Spleen (tissue), 7 donors: ENCODE results near the gene RNF121.

Source experiments
- CTCF ChIP-seq, 11 experiments: fragments of 200-600 bp in 7 of 11; fragments of 450-650 bp in 4 of 11; sonication (generic) in 4 of 11; IDR thresholded peaks in 8 of 11; conservative IDR thresholded peaks in 3 of 11; 1 replicate in 7 of 11; 2 replicates in 4 of 11; pipeline versions ENCODE4 v1.4.0 to v1.8.0; 2016 to 2021; ENCODE audit warnings: antibody characterized with exemption in 11 of 11, inconsistent platforms in 4 of 11, mild to moderate bottlenecking in 1 of 11
- POLR2A ChIP-seq, 3 donors: fragments of 450-650 bp; IDR thresholded peaks; one replicate each; pipeline ENCODE4 v1.5.1; 2017; ENCODE audit warnings: antibody characterized with exemption in 3 of 3, mild to moderate bottlenecking in 1 of 3
- POLR2AphosphoS5 ChIP-seq, 3 donors: sonication (generic); formaldehyde crosslinking; IDR thresholded peaks; one replicate each; pipeline ENCODE4 v1.5.1; 2017; ENCODE audit warnings: antibody characterized with exemption in 3 of 3
- donor health status: DM: no; HTN: no; CAD: no; lungs with moderate emphysema.
- donor health status: DM: no; HTN: no; CAD: no.
- donor health status: DM: no; HTN: no; CAD: no.

- TF ChIP-seq POLR2AphosphoS5 (IDR thresholded peaks at IDR 0.05), result no peak
- TF ChIP-seq CTCF (IDR thresholded peaks at IDR 0.05 in 8 of 11, conservative IDR thresholded peaks at IDR 0.05 in 3 of 11), result no peak
- no peak for TF ChIP-seq POLR2A (IDR thresholded peaks at IDR 0.05)
Measured at GRCh38 chr11:71929491-71929890, 645 bp downstream of the RNF121 start.
